NCI-H774 (cell line): ENCODE results near the gene TAL2.
A peak's percentile ranks its signal among the peaks of the same experiment; 100 is the strongest.
"Not testable (repeated sequence)": the region's sequence is repeated elsewhere in the genome, so short reads cannot be mapped to it uniquely, and the experiment has no call there.

Source experiments
- DNase-seq: peaks from one replicate; lab custom pipeline; 2025; lab: John Stamatoyannopoulos, UW

Gene TAL2

DNA sequence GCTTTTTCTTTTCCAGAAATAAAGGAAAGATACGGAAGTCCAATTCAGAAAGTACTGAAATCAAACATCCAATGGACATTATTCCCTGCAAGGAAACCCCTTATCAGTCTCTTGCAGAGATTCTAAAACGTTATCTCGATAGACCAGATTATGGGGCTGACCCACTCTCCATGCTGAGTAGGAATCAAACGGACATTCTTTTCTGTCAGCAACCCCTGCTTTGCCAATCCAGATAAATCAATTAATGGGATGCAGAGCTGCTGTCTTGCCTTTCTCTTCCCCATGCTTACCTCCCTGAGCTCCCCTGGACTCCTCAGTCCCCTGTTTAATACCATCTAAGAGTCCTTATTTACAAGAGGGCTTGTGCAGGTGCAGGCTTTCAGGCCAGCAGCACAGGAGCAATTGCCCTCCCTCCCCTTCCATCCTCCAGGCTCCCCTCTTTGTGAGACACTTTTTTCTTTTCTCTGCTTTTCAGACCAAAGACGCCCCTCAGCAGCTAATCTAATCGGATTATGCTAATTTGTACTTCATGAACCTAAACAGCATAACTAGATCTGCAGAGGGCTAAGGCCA, 14.2 kb downstream of the TAL2 start:
- no peak for DNase-seq

DNA sequence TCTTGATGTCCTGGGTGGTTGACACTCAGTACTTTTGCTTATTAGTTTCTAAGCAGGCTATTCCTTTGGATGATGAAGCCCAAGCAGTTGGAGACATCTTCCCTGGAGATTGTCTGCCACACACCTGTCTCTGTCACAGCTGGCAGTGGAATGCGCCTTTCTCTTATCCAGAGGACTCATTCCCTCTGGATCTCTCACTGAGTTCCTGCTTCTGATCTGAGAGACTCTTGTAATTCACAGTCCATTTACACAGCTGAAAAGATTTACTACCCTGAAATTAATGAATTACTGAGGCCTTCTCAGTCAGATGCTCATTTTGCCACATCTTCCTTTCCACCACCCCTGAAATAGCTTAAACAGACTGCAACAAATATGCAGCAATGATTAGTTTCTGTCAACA, 15.9 kb downstream of the TAL2 start:
- DNase-seq, result no peak

DNA sequence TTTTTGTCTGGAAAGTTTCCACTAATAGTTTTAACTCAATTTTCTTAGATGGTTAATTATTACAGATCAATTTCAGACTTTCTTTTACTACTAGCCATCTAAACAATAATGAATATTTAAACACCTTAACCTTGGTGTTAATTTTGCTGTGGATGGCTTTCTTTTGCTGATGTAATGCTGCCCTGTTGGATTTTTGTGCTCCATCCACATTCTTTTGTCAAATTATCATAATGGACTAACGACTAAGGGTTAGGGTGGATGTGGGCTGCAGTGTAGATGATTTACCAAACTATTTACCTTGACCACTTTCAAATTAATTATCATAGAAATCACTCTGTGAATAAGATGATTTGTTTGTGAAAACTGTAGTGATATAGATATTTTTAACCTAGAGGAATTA, 16.5 kb downstream of the TAL2 start:
- no peak for DNase-seq

DNA sequence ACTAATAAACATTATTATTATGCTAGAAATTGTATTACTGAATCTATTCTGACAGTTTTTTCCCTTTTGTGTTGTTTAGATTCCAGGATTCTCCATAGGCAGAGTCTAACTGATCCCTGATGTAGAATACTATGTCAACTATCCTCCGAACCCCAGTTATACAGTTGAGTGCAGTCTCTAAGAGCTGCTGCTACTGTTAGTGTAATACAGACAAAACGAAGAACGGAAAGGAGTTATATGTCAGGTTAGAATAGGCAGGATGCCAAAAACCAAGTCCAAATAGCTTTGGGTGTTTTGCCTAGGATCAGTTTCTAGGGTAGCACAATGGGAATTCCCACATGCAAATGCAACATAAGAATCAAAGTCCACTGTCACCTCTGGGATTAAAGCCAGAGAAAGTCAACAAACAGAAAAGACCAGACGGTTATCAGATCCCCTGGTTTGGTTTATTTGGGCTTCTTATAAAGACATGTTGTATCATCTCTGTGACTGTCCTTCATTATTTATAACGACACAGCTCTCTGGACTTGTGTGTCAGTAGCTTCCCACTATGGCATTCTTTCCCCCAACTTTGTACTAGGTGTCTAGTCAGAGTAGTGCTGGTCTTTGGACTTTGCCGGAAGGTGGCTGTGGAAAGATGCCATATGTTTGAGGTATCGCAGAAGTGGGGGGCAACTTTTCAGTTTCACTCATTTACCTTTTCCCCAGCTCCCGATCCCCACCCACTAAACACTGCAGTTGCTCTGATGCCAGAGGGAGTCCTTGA, 17.2 kb downstream of the TAL2 start:
- DNase-seq, result no peak

DNA sequence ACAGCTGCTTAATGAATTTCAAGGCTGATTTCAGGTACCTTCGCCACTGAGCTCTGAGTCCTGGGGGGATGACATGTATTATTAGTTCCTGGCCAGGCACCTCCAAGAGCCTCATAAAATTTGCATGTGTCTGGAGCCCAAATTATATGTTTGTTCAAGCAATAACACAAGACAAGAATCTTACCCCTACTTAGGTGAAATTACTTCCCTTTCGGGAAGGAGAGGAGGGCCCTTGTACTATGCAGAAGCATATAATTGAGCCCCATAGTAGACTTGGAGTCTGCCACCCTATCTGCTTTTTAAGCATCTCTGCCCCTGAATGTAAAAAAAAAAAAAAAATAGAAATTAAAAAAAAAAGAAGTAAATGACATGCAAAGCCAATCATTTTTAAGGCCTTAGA, 19.1 kb downstream of the TAL2 start:
- DNase-seq, result no peak

DNA sequence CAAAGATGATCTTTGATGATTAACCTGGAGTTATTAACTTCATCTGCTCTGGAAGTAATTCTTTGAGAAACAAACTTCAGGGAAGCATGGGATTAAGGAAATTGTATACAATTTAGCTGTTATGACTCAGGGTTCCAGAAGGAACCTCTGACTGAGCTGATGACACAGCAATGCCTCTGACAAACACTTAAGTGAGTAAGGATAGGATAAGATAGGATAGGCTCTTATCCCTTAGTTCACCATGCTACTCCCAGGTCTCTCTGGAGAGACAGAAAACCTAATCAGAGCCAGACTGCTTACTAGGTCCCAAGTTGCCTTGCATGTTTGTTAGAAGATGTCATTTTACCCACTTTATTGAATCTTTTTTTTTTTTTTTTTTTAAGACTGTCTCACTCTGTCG, 19.5 kb downstream of the TAL2 start:
- no peak for DNase-seq

DNA sequence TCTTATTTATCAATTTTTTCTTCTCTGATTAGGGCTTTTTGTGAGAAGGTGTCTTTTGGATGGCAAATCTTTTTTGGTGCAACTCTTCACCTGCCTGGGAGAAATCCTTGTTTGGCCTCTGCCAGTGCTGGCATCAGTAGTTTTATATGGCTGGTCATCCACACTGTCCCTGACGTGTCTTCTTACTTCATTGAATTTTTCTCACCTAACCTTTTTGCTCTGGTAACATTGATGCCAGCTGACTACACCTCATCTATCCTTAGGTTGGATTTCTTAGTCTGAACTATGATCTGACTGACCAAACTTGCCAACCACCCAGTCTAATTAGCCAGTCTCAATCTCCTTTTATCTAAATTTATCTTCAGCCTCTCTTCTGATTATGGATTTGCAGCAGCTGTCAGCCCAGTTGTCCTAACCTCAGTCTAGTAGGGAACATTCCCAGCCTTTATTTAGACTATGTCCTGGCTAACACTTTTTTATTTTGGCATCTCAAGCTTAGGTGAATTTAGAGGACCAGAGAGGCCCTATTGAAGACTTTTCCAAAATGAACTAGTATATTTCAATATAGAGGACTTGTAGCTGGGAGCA, 21.5 kb downstream of the TAL2 start:
- no peak for DNase-seq

DNA sequence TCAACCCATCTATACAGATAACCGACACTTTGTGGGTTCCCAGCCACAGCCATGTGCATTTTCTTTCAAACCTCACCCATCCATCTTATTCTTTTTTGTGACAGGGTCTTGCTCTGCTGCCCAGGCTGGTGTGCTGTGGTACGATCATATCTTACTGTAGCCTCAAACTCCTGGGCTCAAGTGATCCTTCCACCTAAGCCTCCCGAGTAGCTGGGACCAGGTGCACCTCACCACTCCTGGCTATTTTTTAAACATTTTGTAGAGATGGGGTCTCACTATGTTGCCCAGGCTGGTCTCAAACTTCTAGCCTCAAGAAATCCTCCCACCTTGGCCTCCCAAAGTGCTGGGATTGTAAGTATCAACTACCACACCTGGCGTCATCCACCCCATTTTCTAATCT, 24.7 kb downstream of the TAL2 start:
- no peak for DNase-seq

DNA sequence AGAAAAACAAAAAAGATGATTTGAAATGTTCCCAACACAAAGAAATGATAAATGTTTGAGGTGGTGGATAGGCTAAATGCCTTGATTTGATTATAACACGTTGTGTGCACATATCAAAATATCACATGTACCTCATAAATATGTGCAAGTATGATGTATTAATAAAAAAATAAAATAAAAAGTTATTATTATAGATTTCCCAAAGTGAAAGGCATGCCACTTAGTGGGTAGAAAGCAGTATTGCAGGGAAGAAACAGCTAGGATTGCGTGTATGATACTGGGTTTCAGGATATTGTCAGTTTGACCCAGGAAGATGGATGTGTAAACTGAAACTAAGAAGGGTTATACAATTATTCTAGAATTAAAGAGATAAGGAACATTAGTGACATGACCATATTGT, 28.5 kb downstream of the TAL2 start:
- DNase-seq, result no peak

DNA sequence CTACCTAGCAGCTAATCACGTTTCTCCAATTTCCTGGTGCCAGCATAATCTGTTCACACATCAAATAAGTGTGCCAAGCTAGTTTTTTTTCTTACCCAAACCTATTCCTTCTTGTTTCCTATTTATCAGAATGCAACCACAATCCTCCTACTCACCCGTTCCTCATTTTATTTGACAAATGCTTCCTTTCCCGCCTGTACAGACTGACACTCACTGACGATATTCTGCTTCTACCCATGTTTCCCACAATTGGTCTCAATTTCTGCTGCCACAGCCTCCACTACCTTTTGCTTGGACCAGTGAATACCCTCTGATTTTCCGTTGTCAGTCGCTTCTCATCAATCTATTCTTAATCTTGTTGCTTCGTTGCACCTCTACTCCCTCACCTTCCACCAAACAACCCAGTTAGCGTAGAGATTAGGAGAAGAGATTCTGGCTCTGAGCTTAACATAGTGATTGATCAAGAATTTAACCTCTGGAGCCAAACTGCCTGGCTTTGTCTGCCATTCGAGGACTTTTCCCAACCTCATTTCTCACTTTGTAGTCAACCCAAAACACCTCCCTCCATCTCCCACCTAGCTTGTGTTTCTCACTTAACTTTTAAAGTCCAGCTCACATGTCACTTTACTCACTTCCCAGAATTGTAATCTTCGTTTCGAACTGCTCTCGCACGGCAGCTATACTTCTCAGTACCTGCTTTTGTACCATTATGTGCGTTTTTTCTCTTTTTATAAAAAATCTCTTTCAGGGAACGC, 31.4 kb downstream of the TAL2 start:
- no peak for DNase-seq

DNA sequence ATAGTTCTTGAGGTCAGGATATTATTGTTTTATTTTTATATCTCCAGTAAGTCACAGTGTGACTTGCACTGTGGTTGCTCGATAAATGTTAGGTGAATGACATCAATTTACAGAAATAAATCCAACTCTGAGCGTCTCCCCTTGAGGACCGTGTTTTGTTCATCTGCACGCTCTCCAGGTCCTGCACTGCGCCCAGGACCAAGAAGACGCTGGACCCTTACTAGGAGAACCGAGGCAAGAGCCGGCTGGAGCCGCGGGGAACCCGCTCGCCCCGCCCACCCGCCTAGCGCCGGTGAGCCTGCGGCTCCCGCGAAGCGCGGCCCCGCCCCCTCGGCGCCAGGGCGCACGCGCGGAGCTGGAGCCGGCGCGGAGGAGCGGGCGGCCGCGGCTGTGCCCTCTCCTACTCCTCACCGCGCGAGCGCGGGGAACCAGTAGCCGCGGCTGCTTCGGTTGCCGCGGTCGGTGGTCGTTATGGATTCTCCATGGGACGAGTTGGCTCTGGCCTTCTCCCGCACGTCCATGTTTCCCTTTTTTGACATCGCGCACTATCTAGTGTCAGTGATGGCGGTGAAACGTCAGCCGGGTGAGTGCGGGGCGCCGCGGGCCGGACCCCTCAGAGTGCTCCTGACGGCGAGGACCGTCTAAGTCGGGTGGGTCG, 32.1 kb downstream of the TAL2 start, which contains the start of gene TMEM38B:
Gene TMEM38B, plus strand, starts transcription at position 352 of the 658 bp plus-strand sequence. Its CDS starts 120 bp downstream, at position 472.
- DNase-seq, result peak; percentile 86

DNA sequence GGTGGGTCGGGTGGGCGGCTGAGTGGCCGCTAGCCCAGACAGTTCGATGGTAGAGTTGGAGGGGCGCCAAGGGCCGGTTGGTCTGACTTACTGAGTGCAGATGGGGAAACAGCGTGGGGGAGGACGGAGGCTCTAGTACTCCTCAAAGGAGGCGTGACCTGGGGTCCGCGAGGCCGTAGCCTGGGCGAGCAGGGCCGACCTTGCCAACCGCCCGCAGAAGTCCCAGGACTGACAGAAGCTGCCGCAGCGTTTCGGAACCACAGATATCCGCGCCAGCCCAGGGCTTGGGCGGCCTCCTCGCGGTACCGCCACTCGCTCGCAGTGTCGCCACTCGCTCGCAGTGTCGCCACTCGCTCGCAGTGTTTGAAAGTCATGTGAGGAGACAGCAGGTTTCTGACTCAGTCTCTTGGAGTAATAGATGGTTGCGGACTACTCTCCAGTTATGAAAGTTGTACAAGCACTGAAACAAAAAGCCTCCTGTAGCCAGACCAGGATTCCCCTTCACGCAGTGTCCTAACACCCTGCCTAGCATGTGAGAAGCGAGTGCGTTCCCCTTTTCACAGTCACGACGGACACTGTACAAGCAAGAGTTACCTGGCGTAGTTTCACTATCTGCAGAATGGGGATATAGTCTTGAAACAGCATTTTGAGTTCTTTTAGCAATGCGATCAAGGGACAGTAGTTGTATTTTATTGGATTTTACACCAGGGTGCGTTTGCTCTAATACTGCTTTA, 32.8 kb downstream of the TAL2 start:
- peak; percentile 25 for DNase-seq

DNA sequence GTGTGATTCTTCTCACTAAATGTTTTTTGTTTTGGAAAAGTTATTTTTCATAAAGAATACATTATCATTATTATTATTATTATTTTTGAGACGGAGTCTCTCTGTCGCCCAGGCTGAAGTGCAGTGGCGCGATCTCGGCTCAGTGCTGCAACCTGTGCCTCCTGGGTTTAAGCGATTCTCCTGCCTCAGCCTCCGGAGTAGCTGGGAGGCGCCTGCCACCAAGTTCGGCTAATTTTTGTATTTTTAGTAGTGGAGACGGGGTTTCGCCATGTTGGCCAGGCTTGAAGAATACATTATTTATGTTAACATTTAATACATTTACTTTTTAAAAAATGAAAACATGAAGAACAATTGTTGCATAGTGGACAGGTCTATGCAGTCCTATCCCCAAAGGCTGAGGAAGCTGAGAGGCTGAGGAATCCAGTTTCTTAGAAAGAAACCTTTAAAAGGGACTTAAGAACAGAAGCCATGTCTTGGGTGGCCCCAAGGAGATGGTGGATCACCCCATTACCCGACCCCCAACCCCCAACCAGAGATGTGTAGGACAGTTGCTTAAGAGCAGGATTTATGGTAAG, 34.0 kb downstream of the TAL2 start:
- no peak for DNase-seq

DNA sequence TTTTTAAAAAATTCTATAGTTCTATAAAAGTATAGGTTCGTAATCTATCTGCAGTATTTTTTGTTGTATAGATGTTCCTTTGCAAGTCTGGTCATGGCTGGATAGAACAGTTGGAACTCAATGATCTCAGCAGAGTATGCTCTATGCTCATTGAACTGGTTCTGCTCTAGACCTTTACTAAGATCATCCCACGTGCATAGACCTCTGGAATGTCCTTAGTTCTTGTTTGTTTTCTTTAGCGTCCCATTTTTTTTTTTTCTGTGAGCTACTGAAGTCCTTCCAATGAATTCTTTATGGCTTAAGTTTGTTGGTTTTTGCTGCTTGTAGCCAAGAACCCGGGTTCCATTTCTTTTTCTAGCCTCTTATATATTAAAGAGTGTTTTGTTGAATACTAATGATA, 35.6 kb downstream of the TAL2 start:
- no peak for DNase-seq

DNA sequence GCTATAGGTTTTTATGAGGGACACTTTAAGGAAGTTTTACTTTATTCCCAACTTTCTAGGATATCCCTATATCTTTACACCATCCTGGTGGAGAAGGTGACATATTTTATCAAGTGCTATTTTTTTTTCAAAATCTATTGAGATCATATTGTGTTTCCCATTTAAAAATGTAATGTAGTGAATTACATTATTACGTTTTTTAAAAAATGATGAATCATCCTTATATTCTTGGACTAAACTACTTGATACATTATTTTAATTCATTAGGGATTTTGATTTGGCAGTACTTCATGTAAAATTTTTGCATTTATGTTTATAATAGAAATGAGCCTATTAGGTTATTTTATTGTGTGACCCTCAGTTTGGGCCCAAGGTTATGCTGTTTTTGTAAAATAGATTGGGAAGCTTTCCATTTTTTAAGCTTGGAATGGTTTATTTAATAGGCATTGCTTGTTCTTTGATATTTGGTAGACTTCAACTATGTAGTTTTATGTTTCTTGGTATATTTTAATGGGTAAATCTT, 36.2 kb downstream of the TAL2 start:
- DNase-seq, result no peak

DNA sequence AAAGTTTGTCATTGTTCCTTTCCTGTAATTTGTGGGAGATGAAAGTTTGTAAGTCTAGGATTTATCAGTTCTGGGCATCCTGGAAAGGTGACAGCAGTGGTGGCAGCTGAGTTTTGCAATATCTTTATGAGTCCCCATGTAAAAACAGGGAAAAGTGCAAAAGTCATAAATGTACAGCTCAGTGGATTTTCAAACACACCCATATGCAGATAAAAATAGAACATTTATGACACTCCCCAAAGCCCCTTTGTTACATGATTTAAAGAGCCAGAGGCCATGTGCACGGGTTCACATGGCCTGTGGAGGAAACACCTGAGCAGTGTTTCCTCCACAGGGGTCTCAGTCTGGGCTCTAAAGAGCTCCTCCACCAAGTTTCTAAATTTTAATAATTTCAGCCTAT, 38.4 kb downstream of the TAL2 start:
- no peak for DNase-seq

DNA sequence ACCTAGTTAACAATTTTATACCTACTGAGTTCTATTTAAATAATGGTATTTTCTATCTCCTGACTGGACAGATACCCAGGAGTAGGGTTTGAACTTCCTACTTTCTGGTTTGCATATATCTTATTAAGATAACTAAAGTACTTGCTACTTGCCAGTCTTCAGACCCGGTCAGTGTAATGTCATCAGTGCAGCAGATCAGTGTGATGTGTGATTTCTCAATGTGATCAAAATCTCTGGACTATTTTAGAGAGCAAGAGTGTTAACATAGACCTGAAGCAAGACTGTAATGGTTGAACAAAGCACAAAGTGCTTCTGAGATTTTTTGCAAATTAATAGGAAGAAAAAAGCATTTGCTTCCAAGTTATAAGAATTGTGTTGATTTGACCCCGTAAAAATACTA, 38.9 kb downstream of the TAL2 start:
- DNase-seq, result no peak

DNA sequence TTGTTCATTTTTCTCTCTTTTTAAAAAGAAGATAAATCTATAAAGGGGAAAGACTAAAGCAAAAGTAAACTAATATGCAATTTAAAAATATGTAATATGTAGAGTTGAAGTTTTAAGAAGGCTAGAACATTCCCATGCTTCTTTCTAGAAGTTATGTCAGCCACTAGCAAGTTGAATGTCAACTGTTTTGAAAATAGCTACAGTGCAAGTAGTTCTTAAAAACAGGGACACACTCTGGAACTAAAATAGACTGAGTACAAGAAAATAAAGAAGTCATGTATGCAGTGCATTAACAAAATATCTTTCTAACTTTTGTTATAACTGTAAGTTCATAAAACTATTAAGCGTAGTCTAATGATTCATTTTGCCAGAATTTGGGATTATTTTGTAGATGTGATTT, 40.0 kb downstream of the TAL2 start:
- DNase-seq, result no peak

DNA sequence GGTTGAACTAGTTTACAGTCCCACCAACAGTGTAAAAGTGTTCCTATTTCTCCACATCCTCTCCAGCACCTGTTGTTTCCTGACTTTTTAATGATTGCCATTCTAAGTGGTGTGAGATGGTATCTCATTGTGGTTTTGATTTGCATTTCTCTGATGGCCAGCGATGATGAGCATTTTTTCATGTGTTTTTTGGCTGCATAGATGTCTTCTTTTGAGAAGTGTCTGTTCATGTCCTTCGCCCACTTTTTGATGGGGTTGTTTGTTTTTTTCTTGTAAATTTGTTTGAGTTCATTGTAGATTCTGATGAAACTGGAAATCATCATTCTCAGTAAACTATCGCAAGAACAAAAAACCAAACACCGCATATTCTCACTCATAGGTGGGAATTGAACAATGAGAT, 41.4 kb downstream of the TAL2 start:
- DNase-seq, result not testable (repeated sequence)

DNA sequence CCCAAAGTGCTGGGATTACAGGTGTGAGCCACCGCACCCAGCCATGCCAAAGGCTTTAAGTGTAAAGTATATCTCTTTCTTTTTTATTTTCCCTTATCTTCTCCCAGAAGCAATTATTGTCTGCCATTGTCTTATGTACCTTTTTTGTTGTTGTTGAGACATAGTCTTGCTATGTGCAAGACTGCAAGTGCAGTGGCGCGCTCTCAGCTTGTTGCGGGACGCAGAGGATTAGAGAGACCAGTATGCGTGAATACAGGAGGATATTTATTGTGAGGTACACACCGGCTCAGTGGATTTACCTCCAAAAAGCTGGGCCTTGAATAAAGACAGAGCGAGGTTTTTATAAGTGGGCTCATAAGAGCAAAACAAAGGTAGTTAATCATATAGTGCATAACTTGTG, 43.9 kb downstream of the TAL2 start:
- DNase-seq, result no peak

DNA sequence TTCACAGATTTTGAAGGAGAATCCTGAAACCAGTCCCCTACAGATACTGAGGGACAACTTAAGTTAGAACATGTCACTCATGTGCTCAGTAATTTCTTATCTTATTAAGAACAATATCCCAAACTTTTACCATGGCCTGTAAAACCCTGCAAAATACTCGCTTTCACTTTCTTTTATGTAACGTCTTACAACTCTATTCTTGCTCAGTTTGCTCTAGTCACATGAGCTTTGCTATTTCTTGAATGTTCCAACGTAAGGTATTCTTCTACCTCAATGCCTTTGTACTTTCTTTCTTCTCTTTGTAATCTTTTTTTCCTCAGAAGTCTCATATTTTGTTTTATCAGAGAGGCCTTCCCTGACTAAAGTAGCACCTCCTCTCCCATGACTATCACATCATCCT, 46.1 kb downstream of the TAL2 start:
- DNase-seq, result no peak
